GM12878 (cell line): Measurements from ENCODE around the gene PLEKHM1.

Source experiments
- EZH2 ChIP-seq: IDR thresholded peaks from 2 replicates; pipeline ENCODE4 v1.6.1; 2012; ENCODE audit warnings: low read depth, mild to moderate bottlenecking, control low read depth, inconsistent platforms, low read length, borderline replicate concordance; ENCODE audit not compliant: control insufficient read depth
- FOS ChIP-seq: IDR thresholded peaks from 3 replicates; pipeline ENCODE4 v1.6.1; 2011; ENCODE audit warnings: borderline replicate concordance; ENCODE audit not compliant: insufficient read length; ENCODE audit errors: extremely low read depth
- MYC ChIP-seq: IDR thresholded peaks from 2 replicates; pipeline ENCODE4 v1.6.1; 2011; ENCODE audit warnings: mild to moderate bottlenecking, low read length, moderate library complexity, inconsistent platforms; ENCODE audit not compliant: insufficient read depth, insufficient replicate concordance, insufficient read length, severe bottlenecking
- POLR2AphosphoS5 ChIP-seq: IDR thresholded peaks from 2 replicates; pipeline ENCODE4 v1.6.1; 2011; ENCODE audit warnings: mild to moderate bottlenecking, low read length, inconsistent platforms
- RBBP5 ChIP-seq: fragments of 200-600 bp; sonication (generic); conservative IDR thresholded peaks from 2 replicates; pipeline ENCODE4 v1.6.1; 2016
- RCOR1 ChIP-seq: conservative IDR thresholded peaks from 2 replicates; pipeline ENCODE4 v1.6.1; 2012; ENCODE audit warnings: low read depth, low read length, improper control_type of control experiment
- SPI1 ChIP-seq: IDR thresholded peaks from 2 replicates; pipeline ENCODE4 v1.6.1; 2011; ENCODE audit warnings: low read depth, mild to moderate bottlenecking, low read length, moderate library complexity, borderline replicate concordance; ENCODE audit not compliant: insufficient read depth
- SREBF1 ChIP-seq: IDR thresholded peaks from 2 replicates; pipeline ENCODE4 v1.6.1; 2012; ENCODE audit warnings: mild to moderate bottlenecking, low read length
- TAF1 ChIP-seq: IDR thresholded peaks from 2 replicates; pipeline ENCODE4 v1.6.1; 2011; ENCODE audit warnings: mild to moderate bottlenecking, low read depth, low read length, borderline replicate concordance
- ZNF207 ChIP-seq: fragments of 450-650 bp; IDR thresholded peaks from 2 replicates; pipeline ENCODE4 v1.6.1; 2014; ENCODE audit warnings: antibody characterized with exemption, mild to moderate bottlenecking, borderline replicate concordance
- TF ChIP-seq, protein P1 (sequence below): fragments of 450-650 bp; formaldehyde crosslinking; IDR thresholded peaks from 2 replicates; pipeline ENCODE4 v1.4.0; 2022; ENCODE audit warnings: mild to moderate bottlenecking, moderate library complexity
- TF ChIP-seq, protein P2 (sequence below): IDR thresholded peaks from 2 replicates; pipeline ENCODE4 v1.6.1; 2011; ENCODE audit warnings: low read depth, low read length, improper control_type of control experiment, borderline replicate concordance
- TF ChIP-seq, protein P3 (sequence below), 3 experiments: IDR thresholded peaks in 2 of 3; conservative IDR thresholded peaks in 1 of 3; 2 replicates each; pipeline ENCODE4 v1.5.1; 2011; ENCODE audit warnings: low read depth in 3 of 3, low read length in 3 of 3, mild to moderate bottlenecking in 3 of 3, control low read depth in 2 of 3, moderate library complexity in 2 of 3, inconsistent platforms in 1 of 3, mixed read lengths in 1 of 3; ENCODE audit not compliant: control insufficient read depth in 2 of 3, insufficient read depth in 1 of 3; ENCODE audit errors: extremely low read depth in 1 of 3

DNA sequence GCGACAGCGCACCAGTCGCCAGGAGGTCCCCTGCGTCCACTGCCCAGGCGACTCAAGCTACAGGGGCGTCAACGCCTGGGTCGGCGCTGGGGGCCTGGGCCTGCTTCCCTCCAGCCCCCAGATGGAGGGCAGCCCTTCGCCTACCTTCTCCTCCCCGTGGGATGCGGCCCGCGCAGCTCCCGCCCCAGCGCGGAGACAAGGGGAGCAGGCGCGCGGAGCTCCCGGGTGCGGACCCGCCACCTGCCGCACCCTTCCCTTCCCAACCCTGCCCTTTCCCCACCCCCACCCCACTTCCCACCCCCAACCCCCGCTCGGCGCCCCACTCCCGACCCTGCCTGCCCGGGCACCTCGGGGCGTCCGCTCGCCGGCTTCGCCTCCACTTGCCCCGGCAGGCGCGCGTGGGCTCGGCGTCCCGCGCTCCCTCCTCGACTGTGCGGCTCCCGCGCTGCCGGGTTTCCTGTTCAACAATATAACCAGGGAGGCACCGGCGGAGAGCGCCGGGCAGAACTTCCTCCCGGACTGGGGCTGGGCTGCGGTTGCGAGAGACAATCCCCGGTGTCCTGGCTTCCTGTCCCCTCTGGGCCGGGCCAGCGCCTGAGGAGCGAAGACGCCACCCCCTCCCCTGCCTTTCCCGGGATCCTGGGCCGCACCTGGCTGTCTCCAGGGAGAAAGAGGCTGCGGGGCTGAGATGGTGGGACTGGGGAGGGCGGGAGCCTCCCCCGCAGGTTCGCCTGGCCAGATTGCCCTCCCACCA, 57.9 kb downstream of the PLEKHM1 start, which contains the start of gene ARHGAP27:
- no peak for TF ChIP-seq EZH2
- TF ChIP-seq ZNF207: no peak
- no peak for TF ChIP-seq TAF1
- no peak for TF ChIP-seq RBBP5
- TF ChIP-seq, protein P1, sequence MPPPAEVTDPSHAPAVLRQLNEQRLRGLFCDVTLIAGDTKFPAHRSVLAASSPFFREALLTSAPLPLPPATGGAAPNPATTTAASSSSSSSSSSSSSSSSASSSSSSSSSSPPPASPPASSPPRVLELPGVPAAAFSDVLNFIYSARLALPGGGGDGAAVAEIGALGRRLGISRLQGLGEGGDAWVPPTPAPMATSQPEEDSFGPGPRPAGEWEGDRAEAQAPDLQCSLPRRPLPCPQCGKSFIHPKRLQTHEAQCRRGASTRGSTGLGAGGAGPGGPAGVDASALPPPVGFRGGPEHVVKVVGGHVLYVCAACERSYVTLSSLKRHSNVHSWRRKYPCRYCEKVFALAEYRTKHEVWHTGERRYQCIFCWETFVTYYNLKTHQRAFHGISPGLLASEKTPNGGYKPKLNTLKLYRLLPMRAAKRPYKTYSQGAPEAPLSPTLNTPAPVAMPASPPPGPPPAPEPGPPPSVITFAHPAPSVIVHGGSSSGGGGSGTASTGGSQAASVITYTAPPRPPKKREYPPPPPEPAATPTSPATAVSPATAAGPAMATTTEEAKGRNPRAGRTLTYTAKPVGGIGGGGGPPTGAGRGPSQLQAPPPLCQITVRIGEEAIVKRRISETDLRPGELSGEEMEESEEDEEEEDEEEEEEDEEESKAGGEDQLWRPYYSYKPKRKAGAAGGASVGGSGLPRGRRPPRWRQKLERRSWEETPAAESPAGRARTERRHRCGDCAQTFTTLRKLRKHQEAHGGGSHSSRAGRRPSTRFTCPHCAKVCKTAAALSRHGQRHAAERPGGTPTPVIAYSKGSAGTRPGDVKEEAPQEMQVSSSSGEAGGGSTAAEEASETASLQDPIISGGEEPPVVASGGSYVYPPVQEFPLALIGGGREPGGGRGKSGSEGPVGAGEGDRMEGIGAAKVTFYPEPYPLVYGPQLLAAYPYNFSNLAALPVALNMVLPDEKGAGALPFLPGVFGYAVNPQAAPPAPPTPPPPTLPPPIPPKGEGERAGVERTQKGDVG (CRISPR knock-in tag): no peak
- TF ChIP-seq, protein P2, sequence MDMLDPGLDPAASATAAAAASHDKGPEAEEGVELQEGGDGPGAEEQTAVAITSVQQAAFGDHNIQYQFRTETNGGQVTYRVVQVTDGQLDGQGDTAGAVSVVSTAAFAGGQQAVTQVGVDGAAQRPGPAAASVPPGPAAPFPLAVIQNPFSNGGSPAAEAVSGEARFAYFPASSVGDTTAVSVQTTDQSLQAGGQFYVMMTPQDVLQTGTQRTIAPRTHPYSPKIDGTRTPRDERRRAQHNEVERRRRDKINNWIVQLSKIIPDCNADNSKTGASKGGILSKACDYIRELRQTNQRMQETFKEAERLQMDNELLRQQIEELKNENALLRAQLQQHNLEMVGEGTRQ: no peak
- no peak for TF ChIP-seq SREBF1
- TF ChIP-seq MYC: no peak
- TF ChIP-seq, protein P3, sequence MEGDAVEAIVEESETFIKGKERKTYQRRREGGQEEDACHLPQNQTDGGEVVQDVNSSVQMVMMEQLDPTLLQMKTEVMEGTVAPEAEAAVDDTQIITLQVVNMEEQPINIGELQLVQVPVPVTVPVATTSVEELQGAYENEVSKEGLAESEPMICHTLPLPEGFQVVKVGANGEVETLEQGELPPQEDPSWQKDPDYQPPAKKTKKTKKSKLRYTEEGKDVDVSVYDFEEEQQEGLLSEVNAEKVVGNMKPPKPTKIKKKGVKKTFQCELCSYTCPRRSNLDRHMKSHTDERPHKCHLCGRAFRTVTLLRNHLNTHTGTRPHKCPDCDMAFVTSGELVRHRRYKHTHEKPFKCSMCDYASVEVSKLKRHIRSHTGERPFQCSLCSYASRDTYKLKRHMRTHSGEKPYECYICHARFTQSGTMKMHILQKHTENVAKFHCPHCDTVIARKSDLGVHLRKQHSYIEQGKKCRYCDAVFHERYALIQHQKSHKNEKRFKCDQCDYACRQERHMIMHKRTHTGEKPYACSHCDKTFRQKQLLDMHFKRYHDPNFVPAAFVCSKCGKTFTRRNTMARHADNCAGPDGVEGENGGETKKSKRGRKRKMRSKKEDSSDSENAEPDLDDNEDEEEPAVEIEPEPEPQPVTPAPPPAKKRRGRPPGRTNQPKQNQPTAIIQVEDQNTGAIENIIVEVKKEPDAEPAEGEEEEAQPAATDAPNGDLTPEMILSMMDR (IDR thresholded peaks at IDR 0.05 in 2 of 3, conservative IDR thresholded peaks at IDR 0.05 in 1 of 3; ENCODE audit: control insufficient read depth in 2 of 3, extremely low read depth in 1 of 3, insufficient read depth in 1 of 3, low read depth in 3 of 3, low read length in 3 of 3): no peak
- no peak for TF ChIP-seq RCOR1
- TF ChIP-seq SPI1: no peak
- TF ChIP-seq POLR2AphosphoS5: no peak
- TF ChIP-seq FOS: no peak
